Bone marrow (tissue), 2 donors: ENCODE results near the gene CCR1.
"Not testable (repeated sequence)": the region's sequence is repeated elsewhere in the genome, so short reads cannot be mapped to it uniquely, and the experiment has no call there.

Source experiments
- DNase-seq, 2 donors: peaks; one replicate each; lab custom pipeline; 2025; lab: John Stamatoyannopoulos, UW

CCR1 gene

GRCh38 chr3:46168583-46169345 lies 39.3 kb downstream of the CCR1 start:
- DNase-seq, result no peak

GRCh38 chr3:46163556-46164041 lies 44.5 kb downstream of the CCR1 start:
- no peak for DNase-seq

GRCh38 chr3:46162975-46163555 lies 45.0 kb downstream of the CCR1 start:
- no peak for DNase-seq

- not testable (repeated sequence) for DNase-seq
Measured at GRCh38 chr3:46157685-46158084, 50.4 kb downstream of the CCR1 start.

GRCh38 chr3:46154311-46154710 lies 53.8 kb downstream of the CCR1 start:
- no peak for DNase-seq
